Calu3 (cell line): ENCODE data around the gene CASP9. TPM values are rescaled to one million over a fixed set of nuclear protein-coding genes. Genes with fewer than 3 reads are reported as not detected.

ENCODE experiments used
- BruUV-seq: library from RNA; stranded (reverse); fragments of 400-500 nt; replicated peaks from 2 replicates; lab custom pipeline; 2021; lab: Mats Ljungman, UMichigan
- CTCF ChIA-PET: fragments of 300-600 bp; sonication (Branson Sonifier 250); formaldehyde crosslinking; loops from one replicate; lab custom pipeline; 2022; ENCODE audit warnings: antibody characterized with exemption; lab: Charles Lee
- DNase-seq: peaks from one replicate; pipeline ENCODE4 v3.0.0; 2022
- H3K27ac Mint-ChIP-seq: one replicate; pipeline ENCODE4 v1.8.0; 2022; ENCODE audit warnings: mixed read lengths; ENCODE audit not compliant: unreplicated experiment
- H3K27me3 Mint-ChIP-seq: one replicate; pipeline ENCODE4 v1.8.0; 2022; ENCODE audit warnings: mixed read lengths; ENCODE audit not compliant: unreplicated experiment
- H3K36me3 Mint-ChIP-seq: one replicate; pipeline ENCODE4 v1.8.0; 2022; ENCODE audit warnings: mild to moderate bottlenecking, moderate library complexity, mixed read lengths; ENCODE audit not compliant: insufficient read depth, unreplicated experiment
- H3K4me1 Mint-ChIP-seq: one replicate; pipeline ENCODE4 v1.8.0; 2022; ENCODE audit warnings: mild to moderate bottlenecking, low read depth, mixed read lengths; ENCODE audit not compliant: unreplicated experiment
- H3K4me3 Mint-ChIP-seq: one replicate; pipeline ENCODE4 v1.8.0; 2022; ENCODE audit warnings: mild to moderate bottlenecking, low read depth, moderate library complexity, mixed read lengths; ENCODE audit not compliant: unreplicated experiment
- H3K9me3 Mint-ChIP-seq: one replicate; pipeline ENCODE4 v1.8.0; 2022; ENCODE audit warnings: low read depth, mixed read lengths; ENCODE audit not compliant: unreplicated experiment
- intact Hi-C: fragments of 100-400 bp; cut with micrococcal nuclease; formaldehyde crosslinking; loops from one replicate; pipeline ENCODE4 v1.10.0; 2022; ENCODE audit not compliant: unreplicated experiment
- total RNA-seq: library from RNA; stranded (reverse); gene quantifications from 2 replicates; pipeline ENCODE4 v1.2.3, GENCODE V29; 2022
- TF ChIP-seq, protein P1 (sequence below): fragments of 200-600 bp; IDR thresholded peaks from one replicate; pipeline ENCODE4 v1.8.0; 2022; ENCODE audit warnings: antibody characterized with exemption; ENCODE audit not compliant: unreplicated experiment

CASP9 gene
- total RNA-seq, 1 experiment from 2014 or later = 8.4 TPM

DNA sequence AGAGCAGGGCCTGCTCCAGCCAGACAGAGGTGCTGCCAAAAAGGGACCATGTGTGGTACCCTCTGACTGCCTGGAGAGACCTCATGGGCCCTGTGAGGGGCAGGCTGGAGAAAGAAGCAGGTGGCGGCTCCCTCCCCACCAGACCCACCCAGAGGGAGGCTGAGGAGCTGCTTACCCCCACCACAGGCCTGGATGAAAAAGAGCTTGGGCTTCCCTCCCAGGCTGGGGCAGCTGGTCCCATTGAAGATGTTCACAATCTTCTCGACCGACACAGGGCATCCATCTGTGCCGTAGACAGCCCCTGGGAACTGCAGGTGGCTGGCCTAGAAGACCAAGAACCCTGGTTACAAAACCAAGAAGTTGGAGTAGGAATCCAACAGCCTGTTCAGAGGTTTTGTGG lies 19.6 kb downstream of the CASP9 start:
- TF ChIP-seq, protein P1, sequence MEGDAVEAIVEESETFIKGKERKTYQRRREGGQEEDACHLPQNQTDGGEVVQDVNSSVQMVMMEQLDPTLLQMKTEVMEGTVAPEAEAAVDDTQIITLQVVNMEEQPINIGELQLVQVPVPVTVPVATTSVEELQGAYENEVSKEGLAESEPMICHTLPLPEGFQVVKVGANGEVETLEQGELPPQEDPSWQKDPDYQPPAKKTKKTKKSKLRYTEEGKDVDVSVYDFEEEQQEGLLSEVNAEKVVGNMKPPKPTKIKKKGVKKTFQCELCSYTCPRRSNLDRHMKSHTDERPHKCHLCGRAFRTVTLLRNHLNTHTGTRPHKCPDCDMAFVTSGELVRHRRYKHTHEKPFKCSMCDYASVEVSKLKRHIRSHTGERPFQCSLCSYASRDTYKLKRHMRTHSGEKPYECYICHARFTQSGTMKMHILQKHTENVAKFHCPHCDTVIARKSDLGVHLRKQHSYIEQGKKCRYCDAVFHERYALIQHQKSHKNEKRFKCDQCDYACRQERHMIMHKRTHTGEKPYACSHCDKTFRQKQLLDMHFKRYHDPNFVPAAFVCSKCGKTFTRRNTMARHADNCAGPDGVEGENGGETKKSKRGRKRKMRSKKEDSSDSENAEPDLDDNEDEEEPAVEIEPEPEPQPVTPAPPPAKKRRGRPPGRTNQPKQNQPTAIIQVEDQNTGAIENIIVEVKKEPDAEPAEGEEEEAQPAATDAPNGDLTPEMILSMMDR = no peak
- no peak overlapping the region for H3K4me3 Mint-ChIP-seq
- CTCF ChIA-PET = no interaction called here
- no peaks in the 10 kb centered on the region for H3K4me1 Mint-ChIP-seq
- no peak overlapping the region for H3K27ac Mint-ChIP-seq
- no peaks in the 10 kb centered on the region for H3K27me3 Mint-ChIP-seq
- intact Hi-C loops = loop anchor here (5.0 kb wide), 1 partner anchor 182 kb away; no protein-coding TSS in a partner anchor
- peaks cover 5% of the 10 kb centered on the region for H3K36me3 Mint-ChIP-seq
- H3K9me3 Mint-ChIP-seq = no peaks in the 10 kb centered on the region
- no peak for DNase-seq
- BruUV-seq = no TSS peak

DNA sequence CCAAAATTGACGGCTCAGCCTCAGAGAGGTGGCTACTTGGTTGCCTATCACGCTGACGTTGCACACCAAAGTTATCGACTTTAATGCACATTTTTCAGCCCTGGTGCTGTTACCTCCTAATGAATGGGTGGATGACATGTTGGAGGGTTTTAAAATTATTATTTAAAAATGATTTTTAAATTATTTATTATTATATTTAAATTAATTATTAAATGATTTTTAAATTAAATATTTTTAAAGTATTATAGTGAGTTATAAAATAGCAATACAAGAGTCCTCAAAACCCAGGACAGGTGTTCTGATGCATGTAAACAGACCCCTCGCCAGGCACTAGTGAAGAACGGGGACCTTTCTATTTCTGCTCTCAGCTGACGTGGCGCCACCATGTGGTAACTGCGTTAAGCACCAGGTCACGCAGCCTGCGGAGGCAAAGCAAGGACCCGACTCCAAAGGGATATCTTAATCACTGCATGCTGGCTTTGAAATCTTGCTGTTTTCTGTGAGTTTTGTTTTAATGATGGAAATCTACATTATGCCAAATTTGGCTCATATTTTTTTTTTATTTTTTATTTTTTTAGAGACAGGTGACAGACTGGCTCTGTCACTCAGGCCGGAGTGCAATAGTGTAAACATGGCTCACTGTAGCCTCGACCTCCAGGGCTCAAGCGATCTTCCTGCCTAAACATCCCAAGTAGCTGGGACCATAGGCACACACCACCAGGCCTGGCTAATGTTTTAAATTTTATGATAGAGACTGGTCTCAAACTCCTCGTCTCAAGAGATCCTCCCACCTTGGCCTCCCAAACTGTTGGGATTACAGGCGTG lies 22.6 kb downstream of the CASP9 start:
- no TSS peak for BruUV-seq
- H3K36me3 Mint-ChIP-seq = peaks cover 5% of the 10 kb centered on the region
- TF ChIP-seq, protein P1 = peak; percentile 68
- peak; percentile 65 for DNase-seq
- H3K4me1 Mint-ChIP-seq = no peaks in the 10 kb centered on the region
- CTCF ChIA-PET = no interaction called here
- H3K27me3 Mint-ChIP-seq = no peaks in the 10 kb centered on the region
- intact Hi-C loops = loop anchor here (5.0 kb wide), 1 partner anchor 179 kb away; no protein-coding TSS in a partner anchor
- H3K9me3 Mint-ChIP-seq = no peaks in the 10 kb centered on the region
- no peak overlapping the region for H3K27ac Mint-ChIP-seq
- H3K4me3 Mint-ChIP-seq = no peak overlapping the region

DNA sequence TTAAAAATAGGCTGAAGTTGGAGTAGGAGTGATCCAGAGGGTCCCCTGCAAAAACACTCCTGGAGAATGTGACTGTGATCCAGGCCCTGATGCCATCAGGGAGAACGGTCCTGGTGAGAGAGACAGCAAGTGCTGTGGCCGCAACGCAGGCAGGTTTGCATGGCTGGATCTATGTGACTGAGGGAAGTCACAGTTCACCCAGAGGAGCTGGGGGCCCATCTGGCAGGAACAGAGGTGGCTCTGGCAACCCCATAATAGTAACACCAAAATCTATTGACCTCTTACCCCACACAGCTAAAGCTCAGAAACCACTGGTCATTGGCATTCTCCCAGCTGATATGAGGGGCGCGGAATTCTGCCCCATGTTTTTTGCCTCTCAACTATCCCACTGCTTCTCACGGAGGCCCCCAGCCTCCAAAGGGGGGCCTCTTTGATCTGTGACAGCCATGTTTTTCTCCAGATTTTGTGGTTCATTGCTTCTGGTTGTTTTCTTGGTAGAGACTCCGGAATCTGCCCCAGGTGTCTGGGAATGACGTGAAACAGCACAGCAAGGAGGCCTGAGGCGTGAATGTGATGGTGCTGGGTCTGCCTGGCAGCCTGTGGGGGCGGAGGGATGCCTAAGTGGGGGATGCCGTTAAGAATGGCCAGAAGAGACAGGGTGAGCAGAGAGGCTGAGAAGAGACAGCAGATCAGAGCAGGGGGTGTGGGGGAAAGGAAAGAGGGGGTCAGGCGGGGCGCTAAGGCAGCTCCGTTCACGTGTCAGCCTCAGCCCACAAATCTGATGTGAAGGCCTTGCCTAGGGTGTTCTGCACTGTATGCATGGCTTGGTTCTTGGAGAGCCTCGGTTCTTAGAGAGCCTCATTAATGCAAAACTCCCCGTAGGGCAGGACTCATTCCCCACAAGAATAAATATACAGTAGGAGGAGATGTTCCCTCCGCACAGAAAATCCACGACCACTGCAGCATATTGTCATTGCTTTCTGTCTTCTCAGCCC lies 23.5 kb downstream of the CASP9 start:
- intact Hi-C loops = loop anchor here (5.0 kb wide), 1 partner anchor 178 kb away; no protein-coding TSS in a partner anchor
- Mint-ChIP-seq H3K36me3 (peaks cover 5% of the 10 kb centered on the region), H3K9me3 (no peaks in the 10 kb centered on the region), H3K4me3 (no peak overlapping the region), H3K4me1 (no peaks in the 10 kb centered on the region), H3K27me3 (no peaks in the 10 kb centered on the region), H3K27ac (no peak overlapping the region)
- no TSS peak for BruUV-seq
- CTCF ChIA-PET = no interaction called here
- TF ChIP-seq, protein P1 = no peak
- no peak for DNase-seq

DNA sequence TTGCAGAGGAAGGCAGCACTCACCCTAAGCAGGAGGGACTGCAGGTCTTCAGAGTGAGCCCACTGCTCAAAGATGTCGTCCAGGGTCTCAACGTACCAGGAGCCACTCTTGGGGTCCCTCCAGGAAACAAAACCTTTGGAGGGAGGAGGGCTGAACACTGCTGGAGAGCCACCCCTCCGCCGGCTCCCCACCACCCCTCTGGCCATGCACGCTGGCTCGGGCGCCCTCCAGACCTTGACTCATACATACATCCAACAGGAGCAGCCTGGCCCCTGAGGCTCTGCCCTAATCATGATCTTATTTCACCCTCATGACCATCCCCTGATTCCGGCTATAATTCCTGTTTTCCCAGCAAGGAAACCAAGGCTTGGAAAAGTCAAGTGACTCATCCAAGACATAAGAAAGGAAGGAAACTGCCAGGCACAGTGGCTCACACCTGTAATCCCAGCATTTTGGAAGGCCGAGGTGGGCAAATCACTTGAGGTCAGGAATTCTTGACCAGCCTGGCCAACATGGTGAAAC lies 30.1 kb downstream of the CASP9 start:
- DNase-seq = no peak
- Mint-ChIP-seq H3K27me3 (no peaks in the 10 kb centered on the region), H3K36me3 (no peaks in the 10 kb centered on the region), H3K27ac (no peak overlapping the region), H3K9me3 (no peaks in the 10 kb centered on the region), H3K4me3 (no peak overlapping the region), H3K4me1 (no peaks in the 10 kb centered on the region)
- intact Hi-C loops = no loop called here
- no TSS peak for BruUV-seq
- TF ChIP-seq, protein P1 = no peak
- CTCF ChIA-PET = no interaction called here
